Measurements from ENCODE around the gene PTX3.

Gene PTX3

DNA sequence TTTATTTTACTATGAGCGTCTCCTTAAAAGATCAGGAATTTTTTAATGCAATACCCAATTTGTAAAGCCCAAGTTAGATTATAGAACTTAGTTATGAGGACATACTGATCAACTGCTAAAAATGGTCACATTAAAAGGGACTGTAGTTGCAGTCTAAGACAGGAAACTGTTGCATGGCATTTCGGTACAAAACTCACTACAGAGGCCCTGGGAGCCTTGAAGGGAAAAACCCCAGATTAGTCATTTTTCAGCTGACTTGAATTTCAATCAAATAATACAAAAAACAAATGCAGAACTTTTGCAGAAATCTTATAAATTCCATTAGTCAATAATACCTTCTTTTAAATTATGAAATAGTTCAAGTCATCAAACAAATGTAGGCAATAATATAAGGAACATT is 6.9 kb upstream of the PTX3 start:
- no peak overlapping the region for H3K4me3 ChIP-seq (ENCODE audit: low read length)
- H3K4me1 ChIP-seq (ENCODE audit: control insufficient read depth, insufficient read depth, low read length) = no peaks in the 10 kb centered on the region
- H3K27me3 ChIP-seq (ENCODE audit: control insufficient read depth, insufficient read depth, low read length) = no peaks in the 10 kb centered on the region
- H3K27ac ChIP-seq (ENCODE audit: low read depth, low read length) = no peak overlapping the region
- no peak overlapping the region for H3K9ac ChIP-seq (ENCODE audit: low read length)
- H3K36me3 ChIP-seq (ENCODE audit: control insufficient read depth, insufficient read depth, low read length) = no peaks in the 10 kb centered on the region

DNA sequence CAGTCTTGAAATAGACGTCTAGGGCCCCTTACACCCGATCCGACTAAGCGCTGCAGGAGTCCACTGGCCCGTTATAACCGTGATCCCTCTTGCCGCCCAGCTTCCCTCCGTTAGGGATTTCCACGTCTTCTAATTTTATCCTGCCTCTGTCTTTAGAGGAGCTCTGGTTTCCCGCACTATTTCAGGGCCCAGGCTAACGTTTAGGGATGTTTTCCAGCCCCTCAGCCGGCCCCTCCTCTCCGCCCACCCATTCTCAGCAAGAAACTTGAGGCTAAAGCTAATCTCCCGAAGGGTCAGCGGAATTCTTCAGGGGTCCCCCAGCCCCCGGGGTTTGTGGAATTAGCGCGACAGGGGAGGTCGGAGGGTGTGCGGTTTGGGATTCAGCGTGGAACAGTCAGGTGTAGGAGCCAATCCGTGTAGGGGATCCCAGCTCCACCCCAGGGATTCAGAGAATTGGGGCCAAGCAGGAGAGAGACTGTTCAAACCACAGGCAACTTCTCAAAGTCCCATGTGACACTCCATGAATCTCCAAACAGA is 1.6 kb downstream of the PTX3 start:
- no peak overlapping the region for H3K9ac ChIP-seq (ENCODE audit: low read length)
- no peaks in the 10 kb centered on the region for H3K27me3 ChIP-seq (ENCODE audit: control insufficient read depth, insufficient read depth, low read length)
- peak overlapping the region; percentile 91 for H3K27ac ChIP-seq (ENCODE audit: low read depth, low read length)
- no peaks in the 10 kb centered on the region for H3K36me3 ChIP-seq (ENCODE audit: control insufficient read depth, insufficient read depth, low read length)
- no peaks in the 10 kb centered on the region for H3K4me1 ChIP-seq (ENCODE audit: control insufficient read depth, insufficient read depth, low read length)
- peak overlapping the region; percentile 57 for H3K4me3 ChIP-seq (ENCODE audit: low read length)

DNA sequence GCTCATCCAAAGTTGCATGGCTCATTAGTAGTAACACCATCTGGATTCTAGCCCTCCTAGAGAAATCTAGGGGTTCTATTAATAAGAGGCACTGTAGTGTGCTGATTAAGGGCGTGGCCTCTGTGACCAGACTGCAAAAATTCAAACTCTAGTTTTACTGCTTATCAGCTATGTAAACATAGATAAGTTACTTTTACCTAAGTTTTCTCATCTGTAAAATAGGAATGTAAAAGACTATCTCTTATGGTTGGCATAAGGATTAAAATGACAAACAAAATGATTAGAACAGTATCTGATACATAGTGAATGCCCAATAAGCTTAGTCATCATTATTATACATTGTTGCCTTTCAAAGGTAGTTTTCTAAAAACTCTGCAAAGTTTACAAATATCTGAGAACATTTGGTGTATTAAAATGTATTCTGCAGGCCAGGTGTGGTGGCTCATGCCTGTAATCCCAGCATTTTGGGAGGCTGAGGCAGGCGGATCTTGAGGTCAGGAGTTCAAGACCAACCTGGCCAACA is 4.5 kb downstream of the PTX3 start:
- Histone ChIP-seq H3K4me3 (ENCODE audit: low read length) (no peak overlapping the region), H3K36me3 (ENCODE audit: control insufficient read depth, insufficient read depth, low read length) (no peaks in the 10 kb centered on the region), H3K4me1 (ENCODE audit: control insufficient read depth, insufficient read depth, low read length) (no peaks in the 10 kb centered on the region), H3K27ac (ENCODE audit: low read depth, low read length) (no peak overlapping the region), H3K9ac (ENCODE audit: low read length) (no peak overlapping the region), H3K27me3 (ENCODE audit: control insufficient read depth, insufficient read depth, low read length) (no peaks in the 10 kb centered on the region)

DNA sequence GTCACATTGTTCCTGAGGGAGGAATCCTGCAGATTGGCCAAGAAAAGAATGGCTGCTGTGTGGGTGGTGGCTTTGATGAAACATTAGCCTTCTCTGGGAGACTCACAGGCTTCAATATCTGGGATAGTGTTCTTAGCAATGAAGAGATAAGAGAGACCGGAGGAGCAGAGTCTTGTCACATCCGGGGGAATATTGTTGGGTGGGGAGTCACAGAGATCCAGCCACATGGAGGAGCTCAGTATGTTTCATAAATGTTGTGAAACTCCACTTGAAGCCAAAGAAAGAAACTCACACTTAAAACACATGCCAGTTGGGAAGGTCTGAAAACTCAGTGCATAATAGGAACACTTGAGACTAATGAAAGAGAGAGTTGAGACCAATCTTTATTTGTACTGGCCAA is 6.1 kb downstream of the PTX3 start:
- Histone ChIP-seq H3K27me3 (ENCODE audit: control insufficient read depth, insufficient read depth, low read length) (no peaks in the 10 kb centered on the region), H3K27ac (ENCODE audit: low read depth, low read length) (no peak overlapping the region), H3K36me3 (ENCODE audit: control insufficient read depth, insufficient read depth, low read length) (no peaks in the 10 kb centered on the region), H3K9ac (ENCODE audit: low read length) (no peak overlapping the region), H3K4me1 (ENCODE audit: control insufficient read depth, insufficient read depth, low read length) (no peaks in the 10 kb centered on the region), H3K4me3 (ENCODE audit: low read length) (no peak overlapping the region)

DNA sequence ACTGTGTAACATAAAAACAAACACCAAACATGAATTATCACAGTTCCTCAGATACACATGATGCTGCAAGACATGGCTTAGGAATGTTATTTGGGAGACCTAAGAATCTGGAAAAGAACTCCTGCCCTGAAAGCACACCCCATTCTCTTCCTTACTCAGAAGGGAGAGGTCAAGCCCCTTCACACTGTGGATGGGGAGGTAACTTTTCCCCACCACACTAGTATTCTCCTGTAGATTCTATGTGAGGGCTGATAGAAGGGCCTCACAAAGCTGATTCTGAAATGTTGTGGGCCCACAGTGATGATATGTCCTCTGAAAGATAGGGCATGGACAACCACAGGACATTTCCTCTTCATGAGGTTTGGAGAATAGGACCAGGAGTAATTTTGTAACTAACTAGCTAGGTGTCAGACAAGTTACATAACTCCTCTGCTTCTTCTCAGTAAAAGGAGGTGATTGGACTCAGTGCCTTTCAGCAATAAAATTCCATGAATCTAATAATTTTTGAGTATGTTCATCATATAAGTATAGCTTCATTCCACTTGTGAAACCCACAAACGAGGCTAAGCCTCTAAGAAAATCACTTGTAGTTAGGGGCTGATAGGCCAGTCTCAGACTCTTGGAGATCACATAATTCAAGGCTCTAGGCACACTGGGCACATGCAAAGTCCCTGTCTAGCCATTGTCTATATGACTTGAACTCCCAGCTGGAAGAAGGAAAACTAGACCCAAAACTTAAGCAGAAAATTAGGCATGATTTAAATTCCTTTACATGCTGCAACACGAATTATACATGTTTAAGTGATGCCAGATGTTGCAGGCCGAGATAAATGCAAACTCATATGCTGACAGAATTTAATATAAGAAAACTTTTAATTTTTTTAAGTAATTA is 7.5 kb downstream of the PTX3 start:
- Histone ChIP-seq H3K27ac (ENCODE audit: low read depth, low read length) (no peak overlapping the region), H3K4me1 (ENCODE audit: control insufficient read depth, insufficient read depth, low read length) (no peaks in the 10 kb centered on the region)

DNA sequence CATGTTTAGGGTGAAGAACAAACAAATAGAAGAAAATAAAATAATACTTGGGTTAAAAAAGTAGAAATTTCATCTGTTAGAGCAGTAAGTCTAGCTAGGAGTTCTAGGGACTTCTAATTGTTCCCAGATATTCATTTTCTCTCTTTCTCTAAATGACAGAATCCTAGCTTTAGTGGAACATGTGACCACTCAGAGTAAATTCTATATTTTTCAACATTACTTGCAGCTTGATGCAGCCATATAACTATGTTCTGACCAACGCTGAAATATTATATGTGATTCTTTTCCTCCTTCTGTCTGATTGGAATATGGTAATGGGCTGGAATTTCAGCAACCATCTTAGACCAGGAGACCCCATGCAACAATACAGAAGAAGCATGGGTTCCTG is 8.1 kb downstream of the PTX3 start:
- Histone ChIP-seq H3K27me3 (ENCODE audit: control insufficient read depth, insufficient read depth, low read length) (no peaks in the 10 kb centered on the region), H3K4me1 (ENCODE audit: control insufficient read depth, insufficient read depth, low read length) (no peaks in the 10 kb centered on the region), H3K36me3 (ENCODE audit: control insufficient read depth, insufficient read depth, low read length) (no peaks in the 10 kb centered on the region), H3K4me3 (ENCODE audit: low read length) (no peak overlapping the region), H3K9ac (ENCODE audit: low read length) (no peak overlapping the region), H3K27ac (ENCODE audit: low read depth, low read length) (no peak overlapping the region)

More for the DNA sequence above, 7.5 kb downstream of the PTX3 start:
- Histone ChIP-seq H3K4me3 (ENCODE audit: low read length) (no peak overlapping the region), H3K9ac (ENCODE audit: low read length) (no peak overlapping the region), H3K36me3 (ENCODE audit: control insufficient read depth, insufficient read depth, low read length) (no peaks in the 10 kb centered on the region), H3K27me3 (ENCODE audit: control insufficient read depth, insufficient read depth, low read length) (no peaks in the 10 kb centered on the region)

DNA sequence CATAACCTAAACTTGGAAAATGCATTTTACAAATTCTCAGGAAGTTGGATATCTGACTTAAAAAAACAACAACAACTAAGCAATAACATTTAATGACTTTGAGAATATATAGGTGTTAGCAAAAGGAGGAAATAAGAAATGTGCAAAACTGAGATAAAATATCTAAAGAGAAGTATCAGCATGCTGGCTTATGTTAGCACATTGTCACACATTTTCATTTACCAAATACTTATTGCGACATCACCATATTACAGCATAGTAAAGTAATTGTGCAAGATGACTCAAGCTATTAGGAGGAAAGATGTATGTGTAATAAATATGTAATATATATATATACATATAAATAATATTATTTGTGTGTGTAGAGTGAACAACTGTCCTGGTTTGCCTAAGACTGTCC is 9.2 kb downstream of the PTX3 start:
- H3K27ac ChIP-seq (ENCODE audit: low read depth, low read length) = no peak overlapping the region
- H3K4me1 ChIP-seq (ENCODE audit: control insufficient read depth, insufficient read depth, low read length) = no peaks in the 10 kb centered on the region
- H3K36me3 ChIP-seq (ENCODE audit: control insufficient read depth, insufficient read depth, low read length) = no peaks in the 10 kb centered on the region
- no peak overlapping the region for H3K4me3 ChIP-seq (ENCODE audit: low read length)
- no peaks in the 10 kb centered on the region for H3K27me3 ChIP-seq (ENCODE audit: control insufficient read depth, insufficient read depth, low read length)
- no peak overlapping the region for H3K9ac ChIP-seq (ENCODE audit: low read length)

DNA sequence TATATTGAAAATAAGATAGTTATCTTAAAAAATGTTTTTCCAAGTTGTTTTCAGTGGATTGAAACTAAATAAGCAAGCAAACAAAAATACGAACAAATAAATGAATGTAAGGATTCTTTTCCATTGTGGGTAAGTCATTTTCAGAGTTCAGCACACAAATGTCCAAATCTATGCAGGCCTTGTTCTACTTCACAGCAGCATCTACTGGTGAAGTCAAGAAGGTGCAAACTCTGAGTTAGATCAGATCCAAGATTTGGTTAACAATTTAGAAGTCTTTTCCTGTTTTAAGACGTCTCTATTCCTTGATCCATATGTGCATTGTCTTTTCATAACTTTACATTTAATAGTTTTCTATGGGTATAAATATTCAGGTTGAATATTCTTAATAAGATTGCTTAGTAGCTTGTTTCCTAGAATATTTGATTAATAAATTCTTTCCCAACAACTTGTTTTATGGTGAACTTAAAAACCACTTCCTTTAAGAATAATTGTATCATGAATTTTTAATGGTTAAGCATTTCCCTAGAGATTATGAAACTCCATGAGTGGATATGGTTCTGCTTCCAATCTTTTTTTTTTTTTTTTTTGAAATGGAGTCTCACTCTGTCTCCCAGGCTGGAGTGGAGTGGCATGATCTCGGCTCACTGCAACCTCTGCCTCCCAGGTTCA is 10.5 kb downstream of the PTX3 start:
- no peaks in the 10 kb centered on the region for H3K27me3 ChIP-seq (ENCODE audit: control insufficient read depth, insufficient read depth, low read length)
- no peak overlapping the region for H3K4me3 ChIP-seq (ENCODE audit: low read length)
- H3K4me1 ChIP-seq (ENCODE audit: control insufficient read depth, insufficient read depth, low read length) = no peaks in the 10 kb centered on the region
- no peaks in the 10 kb centered on the region for H3K36me3 ChIP-seq (ENCODE audit: control insufficient read depth, insufficient read depth, low read length)
- no peak overlapping the region for H3K9ac ChIP-seq (ENCODE audit: low read length)
- H3K27ac ChIP-seq (ENCODE audit: low read depth, low read length) = no peak overlapping the region

DNA sequence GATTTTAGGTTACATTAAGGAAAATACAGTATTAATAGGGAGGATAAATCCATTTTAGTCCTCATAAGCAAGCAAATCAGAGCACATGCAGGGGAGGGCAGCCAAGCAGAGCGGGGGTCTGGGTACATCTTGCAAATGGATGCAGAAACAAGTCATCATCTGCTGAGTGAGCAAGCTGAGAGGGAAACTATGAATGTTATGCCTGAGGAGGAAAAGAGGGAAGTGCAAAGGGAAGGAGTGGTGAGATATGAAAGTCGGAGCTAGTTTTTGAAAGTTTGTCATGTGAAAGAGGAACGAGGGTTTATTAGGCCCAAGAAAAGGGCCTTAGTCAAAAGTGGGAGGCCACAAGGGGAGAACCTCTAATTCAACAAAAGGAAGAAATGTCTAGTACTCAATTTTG is 15.4 kb downstream of the PTX3 start:
- H3K4me1 ChIP-seq (ENCODE audit: control insufficient read depth, insufficient read depth, low read length) = no peaks in the 10 kb centered on the region
- no peak overlapping the region for H3K27ac ChIP-seq (ENCODE audit: low read depth, low read length)
- no peak overlapping the region for H3K4me3 ChIP-seq (ENCODE audit: low read length)
- H3K27me3 ChIP-seq (ENCODE audit: control insufficient read depth, insufficient read depth, low read length) = no peaks in the 10 kb centered on the region
- no peaks in the 10 kb centered on the region for H3K36me3 ChIP-seq (ENCODE audit: control insufficient read depth, insufficient read depth, low read length)
- no peak overlapping the region for H3K9ac ChIP-seq (ENCODE audit: low read length)

DNA sequence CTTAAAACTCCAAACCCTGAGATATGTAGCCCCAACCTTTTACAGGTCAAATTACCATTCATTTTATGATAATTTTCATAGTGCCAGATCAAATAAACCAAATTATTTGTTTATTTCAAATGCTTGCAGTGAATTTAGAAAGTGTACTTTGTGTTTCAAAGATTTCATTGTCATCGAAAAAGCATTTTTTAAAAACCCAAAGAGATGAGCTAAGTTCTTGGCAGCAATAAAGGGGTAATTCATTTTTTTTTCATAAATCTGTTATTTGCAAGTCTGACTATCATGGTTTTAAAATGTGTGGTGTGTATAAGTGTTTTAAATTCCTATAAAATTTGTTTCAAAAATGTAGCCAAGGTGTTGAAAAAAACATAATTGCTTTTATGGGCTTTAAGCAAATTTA is 17.2 kb downstream of the PTX3 start:
- Histone ChIP-seq H3K4me1 (ENCODE audit: control insufficient read depth, insufficient read depth, low read length) (no peaks in the 10 kb centered on the region), H3K9ac (ENCODE audit: low read length) (no peak overlapping the region), H3K4me3 (ENCODE audit: low read length) (no peak overlapping the region), H3K36me3 (ENCODE audit: control insufficient read depth, insufficient read depth, low read length) (no peaks in the 10 kb centered on the region), H3K27ac (ENCODE audit: low read depth, low read length) (no peak overlapping the region), H3K27me3 (ENCODE audit: control insufficient read depth, insufficient read depth, low read length) (no peaks in the 10 kb centered on the region)

DNA sequence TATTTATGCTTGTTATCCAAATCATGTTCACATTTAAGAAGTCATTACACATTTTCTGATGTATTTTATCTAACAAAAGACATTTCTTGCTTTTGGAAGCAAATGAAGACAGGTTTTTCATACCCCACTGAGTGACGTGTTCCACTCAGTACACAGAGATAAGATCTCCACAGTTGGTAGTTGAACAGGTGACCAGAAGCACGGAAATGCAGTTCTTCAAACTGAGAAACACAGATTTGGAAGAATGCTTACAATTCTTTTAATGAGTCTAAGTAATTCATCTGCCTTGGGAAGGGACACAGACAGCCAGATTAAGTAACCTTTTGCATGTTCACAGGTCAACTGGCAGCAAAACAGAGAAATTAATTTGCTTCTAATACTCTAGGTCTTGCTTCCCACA is 23.1 kb downstream of the PTX3 start:
- no peak overlapping the region for H3K27ac ChIP-seq (ENCODE audit: low read depth, low read length)
- H3K36me3 ChIP-seq (ENCODE audit: control insufficient read depth, insufficient read depth, low read length) = no peaks in the 10 kb centered on the region
- no peaks in the 10 kb centered on the region for H3K27me3 ChIP-seq (ENCODE audit: control insufficient read depth, insufficient read depth, low read length)
- H3K4me3 ChIP-seq (ENCODE audit: low read length) = no peak overlapping the region
- no peaks in the 10 kb centered on the region for H3K4me1 ChIP-seq (ENCODE audit: control insufficient read depth, insufficient read depth, low read length)
- no peak overlapping the region for H3K9ac ChIP-seq (ENCODE audit: low read length)

DNA sequence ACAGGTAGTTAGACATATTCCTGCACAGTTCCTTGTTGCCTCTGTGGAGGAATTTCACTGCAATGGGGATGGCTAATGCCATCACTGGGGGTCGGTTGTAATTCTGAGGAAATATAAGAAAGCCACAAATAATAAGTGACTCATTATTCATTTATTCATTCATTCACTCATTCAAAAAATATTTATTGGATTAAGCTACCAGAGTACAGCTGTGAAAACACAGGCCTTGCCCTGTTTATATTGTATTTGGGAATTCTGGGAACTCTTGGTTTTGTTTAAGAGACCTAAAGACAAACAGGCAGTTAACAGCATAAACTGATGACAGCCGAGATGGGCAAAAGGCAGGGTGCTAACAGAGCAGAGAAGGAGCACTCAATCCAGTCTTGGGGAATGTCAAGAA is 23.6 kb downstream of the PTX3 start:
- Histone ChIP-seq H3K36me3 (ENCODE audit: control insufficient read depth, insufficient read depth, low read length) (no peaks in the 10 kb centered on the region), H3K9ac (ENCODE audit: low read length) (no peak overlapping the region)

More for the DNA sequence above, 23.6 kb downstream of the PTX3 start:
- Histone ChIP-seq H3K4me1 (ENCODE audit: control insufficient read depth, insufficient read depth, low read length) (no peaks in the 10 kb centered on the region), H3K27ac (ENCODE audit: low read depth, low read length) (no peak overlapping the region), H3K27me3 (ENCODE audit: control insufficient read depth, insufficient read depth, low read length) (no peaks in the 10 kb centered on the region), H3K4me3 (ENCODE audit: low read length) (no peak overlapping the region)
